Measurements from ENCODE around the gene ANKRD33. TPM values are rescaled to one million over a fixed set of nuclear protein-coding genes. Genes with fewer than 3 reads are reported as not detected.

ANKRD33 gene
- total and polyA plus RNA-seq, 2 of the 13 experiments (the other 11 are each of a cell fraction or from before 2014, with no cell fraction given), result 0.04 TPM; not detected in 1

DNA sequence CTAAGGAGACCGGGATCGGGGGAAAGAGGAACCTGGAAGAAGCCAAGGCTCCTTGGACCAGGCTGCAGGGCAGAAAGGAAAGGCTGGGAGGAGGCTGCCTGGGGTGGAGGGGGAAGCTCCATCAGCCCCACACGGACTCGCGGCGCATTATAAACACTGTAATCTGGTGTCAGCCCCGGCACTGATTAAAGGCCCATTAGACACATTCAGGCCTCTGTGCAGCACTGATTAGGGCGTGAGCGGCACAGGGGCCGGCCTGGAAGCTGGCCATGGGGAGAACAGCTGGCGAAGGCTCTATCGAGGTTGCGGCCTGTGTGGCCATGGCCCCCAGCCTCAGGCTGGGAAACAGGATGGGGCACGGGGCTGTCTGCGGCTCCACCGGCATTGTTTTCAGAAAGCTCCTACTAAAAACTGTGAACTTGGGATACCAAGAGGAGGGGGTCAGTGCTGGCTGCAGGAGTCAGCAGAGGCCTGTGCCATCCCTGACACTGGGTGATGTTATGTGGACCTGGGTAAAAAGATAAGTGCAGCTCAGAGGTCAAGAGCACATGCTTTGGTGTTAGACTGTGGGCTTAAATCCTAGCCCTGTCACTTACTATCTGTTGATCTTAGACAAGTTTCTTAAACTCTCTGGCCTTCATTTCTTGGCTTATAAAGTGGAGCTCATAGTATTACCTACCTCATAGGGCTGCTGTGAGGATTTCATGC is 30.0 kb downstream of the ANKRD33 start:
- CTCF ChIA-PET (ENCODE audit: low intra/inter-chr PET ratio, low total read pairs), result no interaction called here
- intact Hi-C loops (cut with micrococcal nuclease; ENCODE audit: unreplicated experiment), result no loop called here
- no peak for TF ChIP-seq ZNF367 (CRISPR knock-in tag; IDR thresholded peaks at IDR 0.05; ENCODE audit: borderline replicate concordance)
- TF ChIP-seq, protein P1, sequence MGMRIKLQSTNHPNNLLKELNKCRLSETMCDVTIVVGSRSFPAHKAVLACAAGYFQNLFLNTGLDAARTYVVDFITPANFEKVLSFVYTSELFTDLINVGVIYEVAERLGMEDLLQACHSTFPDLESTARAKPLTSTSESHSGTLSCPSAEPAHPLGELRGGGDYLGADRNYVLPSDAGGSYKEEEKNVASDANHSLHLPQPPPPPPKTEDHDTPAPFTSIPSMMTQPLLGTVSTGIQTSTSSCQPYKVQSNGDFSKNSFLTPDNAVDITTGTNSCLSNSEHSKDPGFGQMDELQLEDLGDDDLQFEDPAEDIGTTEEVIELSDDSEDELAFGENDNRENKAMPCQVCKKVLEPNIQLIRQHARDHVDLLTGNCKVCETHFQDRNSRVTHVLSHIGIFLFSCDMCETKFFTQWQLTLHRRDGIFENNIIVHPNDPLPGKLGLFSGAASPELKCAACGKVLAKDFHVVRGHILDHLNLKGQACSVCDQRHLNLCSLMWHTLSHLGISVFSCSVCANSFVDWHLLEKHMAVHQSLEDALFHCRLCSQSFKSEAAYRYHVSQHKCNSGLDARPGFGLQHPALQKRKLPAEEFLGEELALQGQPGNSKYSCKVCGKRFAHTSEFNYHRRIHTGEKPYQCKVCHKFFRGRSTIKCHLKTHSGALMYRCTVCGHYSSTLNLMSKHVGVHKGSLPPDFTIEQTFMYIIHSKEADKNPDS (CRISPR knock-in tag; IDR thresholded peaks at IDR 0.05), result no peak
- no peak for TF ChIP-seq NONO (IDR thresholded peaks at IDR 0.05)
- no peak for TF ChIP-seq NONO (CRISPR knock-in tag; conservative IDR thresholded peaks at IDR 0.05)
- TF ChIP-seq ZNF556 (CRISPR knock-in tag; IDR thresholded peaks at IDR 0.05; ENCODE audit: borderline replicate concordance), result no peak
- no peak for TF ChIP-seq XRCC5 (optimal IDR thresholded peaks at IDR 0.05; ENCODE audit: low read length)
- TF ChIP-seq SRSF4 (IDR thresholded peaks at IDR 0.05; ENCODE audit: low read depth, low read length, poor library complexity, severe bottlenecking), result no peak
- TF ChIP-seq ZNF674 (CRISPR knock-in tag; IDR thresholded peaks at IDR 0.05; ENCODE audit: low read depth), result no peak
- no peak for TF ChIP-seq SNAI1 (CRISPR knock-in tag; IDR thresholded peaks at IDR 0.05; ENCODE audit: borderline replicate concordance)
- no peak for TF ChIP-seq KAT2B (IDR thresholded peaks at IDR 0.05; ENCODE audit: borderline replicate concordance, low read depth, low read length)
- TF ChIP-seq ZNF432 (CRISPR knock-in tag; IDR thresholded peaks at IDR 0.05; ENCODE audit: borderline replicate concordance), result no peak
- TF ChIP-seq, protein P2, sequence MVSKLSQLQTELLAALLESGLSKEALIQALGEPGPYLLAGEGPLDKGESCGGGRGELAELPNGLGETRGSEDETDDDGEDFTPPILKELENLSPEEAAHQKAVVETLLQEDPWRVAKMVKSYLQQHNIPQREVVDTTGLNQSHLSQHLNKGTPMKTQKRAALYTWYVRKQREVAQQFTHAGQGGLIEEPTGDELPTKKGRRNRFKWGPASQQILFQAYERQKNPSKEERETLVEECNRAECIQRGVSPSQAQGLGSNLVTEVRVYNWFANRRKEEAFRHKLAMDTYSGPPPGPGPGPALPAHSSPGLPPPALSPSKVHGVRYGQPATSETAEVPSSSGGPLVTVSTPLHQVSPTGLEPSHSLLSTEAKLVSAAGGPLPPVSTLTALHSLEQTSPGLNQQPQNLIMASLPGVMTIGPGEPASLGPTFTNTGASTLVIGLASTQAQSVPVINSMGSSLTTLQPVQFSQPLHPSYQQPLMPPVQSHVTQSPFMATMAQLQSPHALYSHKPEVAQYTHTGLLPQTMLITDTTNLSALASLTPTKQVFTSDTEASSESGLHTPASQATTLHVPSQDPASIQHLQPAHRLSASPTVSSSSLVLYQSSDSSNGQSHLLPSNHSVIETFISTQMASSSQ (IDR thresholded peaks at IDR 0.05; ENCODE audit: low read depth), result no peak
- TF ChIP-seq, protein P2 (CRISPR knock-in tag; IDR thresholded peaks at IDR 0.05; ENCODE audit: borderline replicate concordance), result no peak
- no peak for TF ChIP-seq SOX13 (IDR thresholded peaks at IDR 0.05)
- no peak for TF ChIP-seq SOX13 (CRISPR knock-in tag; conservative IDR thresholded peaks at IDR 0.05 in 1 of 2, IDR thresholded peaks at IDR 0.05 in 1 of 2)
- TF ChIP-seq ZNF878 (CRISPR knock-in tag; IDR thresholded peaks at IDR 0.05), result no peak

More for the DNA sequence above, 30.0 kb downstream of the ANKRD33 start:
- no peak overlapping the region for H2AFZ ChIP-seq (ENCODE audit: low read length)
- H3K4me1 ChIP-seq (ENCODE audit: insufficient read depth, low read length), result peaks cover 29% of the 10 kb centered on the region
- no peaks in the 10 kb centered on the region for H3K36me3 ChIP-seq (replicated peaks in 1 of 2; ENCODE audit: control insufficient read depth in 1 of 2, insufficient read depth in 2 of 2, low read length in 2 of 2)
- H3K27me3 ChIP-seq (ENCODE audit: control insufficient read depth in 1 of 2, insufficient read depth in 2 of 2, low read length in 2 of 2), result peaks cover 1 to 17% of the 10 kb centered on the region in 2 experiments; a peak in 3 of 5 replicates
- no peak overlapping the region for H3K27ac ChIP-seq (ENCODE audit: extremely low read length, insufficient read depth, low read length)
- DNase-seq (ENCODE audit: low spot score), result no peak
- no peaks in the 10 kb centered on the region for H4K20me1 ChIP-seq (ENCODE audit: insufficient read depth, low read length)
- no peak overlapping the region for H3K9ac ChIP-seq (ENCODE audit: insufficient read depth, low read depth, low read length)
- no peak for FAIRE-seq
- WGBS (ENCODE audit: low lambda C conversion rate), result 29% methylated on average over 10 of the region's 16 CpGs
- no peaks in the 10 kb centered on the region for H3K9me3 ChIP-seq (ENCODE audit: low read length)
- BruUV-seq (replicated peaks), result no TSS peak
- in situ Hi-C loops (cut with HindIII; ENCODE audit: extremely low pct_ligation_motif_present, low pct_unique_long_range_greater_than_20kb), result no loop called here
- H3K79me2 ChIP-seq (ENCODE audit: insufficient read depth, low read length), result no peaks in the 10 kb centered on the region
- no peak overlapping the region for H3K4me3 ChIP-seq (replicated peaks in 1 of 3; ENCODE audit: insufficient read depth in 1 of 3, low read depth in 2 of 3, low read length in 3 of 3)
- H3K4me2 ChIP-seq (ENCODE audit: low read depth, low read length), result peak overlapping the region; percentile 1; the same call in 1 of the 2 replicates
- POLR2A ChIA-PET, result no interaction called here
- ATAC-seq, result peak; percentile 55; the same call in 2 of the 3 replicates
